GM18519 (cell line): ENCODE measurements around the gene TTC33.
"Not testable (repeated sequence)": the region's sequence is repeated elsewhere in the genome, so short reads cannot be mapped to it uniquely, and the experiment has no call there.

ENCODE experiments used
- ATAC-seq: cut with Tn5 transposase; IDR thresholded peaks from one replicate; pipeline ENCODE4 v1.9.1; 2021; ENCODE audit warnings: mild to moderate bottlenecking, moderate library complexity; ENCODE audit not compliant: unreplicated experiment, low FRiP score

The TTC33 gene

GRCh38 chr5:40577718-40578117, 178.0 kb downstream of the TTC33 start:
- ATAC-seq = no peak

- no peak for ATAC-seq
Measured at GRCh38 chr5:40575921-40576320, 179.8 kb downstream of the TTC33 start.

DNA sequence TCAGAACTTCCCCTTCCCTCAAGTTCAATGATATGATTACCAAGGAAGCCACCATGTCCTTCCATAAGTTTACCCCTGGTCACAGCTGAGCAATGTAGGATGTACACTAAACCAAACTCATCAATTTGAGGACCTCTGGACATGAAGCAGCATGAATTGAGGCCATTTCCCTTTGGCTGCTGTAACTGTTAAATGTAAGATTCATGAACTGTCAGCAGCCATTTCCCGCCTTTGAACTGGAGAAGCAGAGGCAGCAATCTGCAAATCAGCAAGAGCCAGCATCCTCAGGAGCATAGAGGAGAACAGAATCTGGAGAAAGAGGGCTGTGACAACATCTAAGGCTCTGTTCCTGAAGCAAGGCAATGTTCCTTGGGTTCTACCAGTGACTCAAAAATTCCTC, 180.3 kb downstream of the TTC33 start:
- ATAC-seq = no peak

- ATAC-seq = no peak
Measured at GRCh38 chr5:40572937-40573336, 182.8 kb downstream of the TTC33 start.

DNA sequence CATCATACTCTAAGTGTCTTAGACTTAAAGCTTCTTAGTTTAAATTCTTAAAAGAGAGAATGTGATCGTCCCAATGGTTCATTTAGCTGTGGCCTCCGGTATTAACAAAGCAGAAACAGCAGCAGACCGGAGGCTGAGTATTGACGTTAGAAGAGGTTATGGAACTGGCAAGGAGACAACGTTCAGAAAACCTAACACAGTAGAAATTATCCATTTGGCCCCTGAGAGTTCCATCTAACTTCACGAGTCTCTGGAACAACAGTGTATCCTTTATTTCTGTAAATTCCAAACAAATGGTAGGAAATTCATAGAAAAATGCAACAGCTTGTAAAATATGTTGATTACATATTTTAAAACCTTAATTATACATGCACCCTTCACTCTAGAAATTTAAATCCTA, 183.4 kb downstream of the TTC33 start:
- ATAC-seq = no peak

- ATAC-seq = no peak
Measured at GRCh38 chr5:40571729-40572128, 184.0 kb downstream of the TTC33 start.

GRCh38 chr5:40570408-40571129, 185.2 kb downstream of the TTC33 start:
- peak; percentile 91 for ATAC-seq

GRCh38 chr5:40569546-40570270, 186.1 kb downstream of the TTC33 start:
- peak; percentile 33 for ATAC-seq

- ATAC-seq = no peak
Measured at GRCh38 chr5:40568548-40568947, 187.2 kb downstream of the TTC33 start.

GRCh38 chr5:40563173-40563572, 192.6 kb downstream of the TTC33 start:
- ATAC-seq = not testable (repeated sequence)

DNA sequence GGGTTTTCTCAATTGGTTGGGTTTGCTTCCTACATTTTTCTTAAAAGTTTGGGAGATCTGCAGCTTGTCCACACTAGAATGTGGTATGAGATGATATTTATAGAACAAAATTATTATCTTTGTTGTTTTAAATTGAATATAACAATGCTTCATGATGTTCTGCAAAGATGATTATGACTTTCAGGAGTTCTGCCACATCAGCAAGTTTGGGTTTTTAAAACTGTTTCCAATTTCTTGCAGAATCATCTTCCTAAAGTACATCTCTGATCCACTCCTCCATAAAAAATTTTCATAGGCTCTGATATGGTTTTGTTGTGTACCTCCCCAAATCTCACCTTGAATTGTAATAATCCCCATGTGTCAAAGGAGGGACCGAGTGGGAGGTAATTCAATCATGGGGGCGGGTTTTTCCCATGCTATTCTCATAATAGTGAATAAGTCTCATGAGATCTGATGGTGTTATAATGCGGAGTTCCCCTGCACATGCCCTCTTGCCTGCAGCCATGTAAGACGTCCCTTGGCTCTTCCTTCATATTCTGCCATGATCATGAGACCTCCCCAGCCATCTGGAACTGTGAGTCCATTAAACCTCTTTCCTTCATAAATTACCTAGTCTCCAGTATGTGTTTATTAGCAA, 195.2 kb downstream of the TTC33 start:
- no peak for ATAC-seq

DNA sequence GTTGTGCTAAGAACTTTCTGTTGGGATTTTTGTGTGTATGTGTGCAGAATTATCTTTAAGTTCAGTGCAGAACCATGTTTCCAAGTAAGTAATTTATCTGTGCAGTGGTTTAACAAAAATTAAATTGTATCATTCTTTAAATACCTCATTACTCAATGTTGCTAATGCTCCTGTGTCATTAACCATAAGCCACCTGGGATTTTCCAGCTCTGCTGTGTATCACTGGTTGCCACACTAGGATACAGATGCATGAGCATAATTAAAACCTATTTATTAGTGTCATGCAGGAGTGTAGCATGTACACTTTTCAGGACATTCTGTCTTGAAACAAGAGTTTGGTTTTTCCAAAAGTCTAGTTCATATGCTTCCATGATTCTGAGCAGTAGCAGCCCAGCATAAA, 196.5 kb downstream of the TTC33 start:
- ATAC-seq = no peak

DNA sequence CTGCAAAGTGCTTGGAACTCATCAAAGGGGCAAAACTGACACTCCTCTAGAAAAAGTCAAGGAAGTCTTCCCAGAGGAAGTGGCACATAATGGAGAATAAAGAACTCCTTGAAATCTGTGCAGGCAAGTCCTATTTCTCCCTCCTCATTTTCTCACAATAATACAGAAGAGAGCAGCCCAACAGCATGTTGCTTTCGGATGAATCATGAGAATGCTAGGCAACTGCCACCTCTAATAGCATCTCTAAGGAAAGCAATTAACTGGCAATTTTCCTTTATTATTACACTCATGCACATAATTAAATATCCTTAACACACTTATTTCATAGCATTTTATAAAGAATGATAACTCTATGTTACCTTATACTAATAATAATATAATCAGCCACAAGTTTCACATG, 198.3 kb downstream of the TTC33 start:
- ATAC-seq = no peak

GRCh38 chr5:40556811-40557210, 198.9 kb downstream of the TTC33 start:
- no peak for ATAC-seq

DNA sequence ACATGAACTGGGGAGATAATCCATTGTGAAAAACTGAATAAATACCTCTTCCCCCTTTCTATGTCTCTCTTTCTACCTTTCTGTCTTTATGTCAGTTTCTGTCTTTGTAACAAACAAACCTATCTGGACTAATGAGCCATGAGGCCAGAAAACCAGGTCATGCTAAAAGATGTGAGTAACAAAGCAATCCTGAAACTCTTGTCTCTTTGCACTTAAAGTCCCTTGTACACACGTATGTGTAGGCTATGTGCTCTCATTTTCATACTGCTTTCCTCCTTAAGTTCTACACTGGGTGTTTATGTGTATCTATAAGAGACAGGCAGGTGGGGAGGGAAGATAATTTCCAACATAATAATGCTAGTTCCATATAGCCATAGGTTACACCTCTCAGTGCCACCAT, 199.9 kb downstream of the TTC33 start:
- ATAC-seq = no peak

- ATAC-seq = no peak
Measured at GRCh38 chr5:40554813-40555212, 200.9 kb downstream of the TTC33 start.

DNA sequence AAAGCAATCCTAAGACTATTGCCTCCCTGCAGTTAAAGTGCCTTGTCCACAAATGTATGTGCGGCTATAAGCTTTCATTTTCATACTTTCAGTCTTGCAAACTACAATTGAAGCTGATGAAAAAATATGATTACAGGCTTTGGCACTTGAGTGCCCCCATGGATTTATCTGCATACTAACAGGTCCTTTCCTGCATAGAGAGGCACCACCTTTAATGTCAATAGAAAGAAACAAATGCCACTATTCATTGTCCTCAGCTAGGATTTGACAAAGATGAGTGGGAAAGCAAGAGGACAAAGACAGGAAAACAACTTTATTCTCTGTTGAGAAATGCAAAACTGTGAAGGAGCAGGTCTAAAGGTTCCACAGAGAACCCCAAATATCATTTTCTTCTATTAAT, 201.7 kb downstream of the TTC33 start:
- no peak for ATAC-seq

DNA sequence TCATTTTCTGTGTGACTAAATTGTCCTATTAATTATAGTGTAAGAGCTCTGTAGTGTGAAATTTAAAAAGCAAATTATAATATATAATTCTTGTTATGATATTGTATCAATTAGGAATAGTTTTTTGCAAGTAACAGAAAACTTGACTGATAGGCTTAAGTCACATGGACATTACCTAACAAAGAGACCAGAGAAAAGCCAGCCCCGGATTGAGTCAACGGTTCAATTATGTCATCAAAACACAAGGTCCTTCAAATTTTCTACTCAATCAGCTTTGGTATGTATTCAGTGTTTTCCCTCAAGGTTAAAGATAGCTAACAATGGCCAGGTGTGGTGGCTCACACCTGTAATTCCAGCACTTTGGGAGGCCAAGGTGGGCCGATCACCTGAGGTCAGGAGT, 202.8 kb downstream of the TTC33 start:
- no peak for ATAC-seq

DNA sequence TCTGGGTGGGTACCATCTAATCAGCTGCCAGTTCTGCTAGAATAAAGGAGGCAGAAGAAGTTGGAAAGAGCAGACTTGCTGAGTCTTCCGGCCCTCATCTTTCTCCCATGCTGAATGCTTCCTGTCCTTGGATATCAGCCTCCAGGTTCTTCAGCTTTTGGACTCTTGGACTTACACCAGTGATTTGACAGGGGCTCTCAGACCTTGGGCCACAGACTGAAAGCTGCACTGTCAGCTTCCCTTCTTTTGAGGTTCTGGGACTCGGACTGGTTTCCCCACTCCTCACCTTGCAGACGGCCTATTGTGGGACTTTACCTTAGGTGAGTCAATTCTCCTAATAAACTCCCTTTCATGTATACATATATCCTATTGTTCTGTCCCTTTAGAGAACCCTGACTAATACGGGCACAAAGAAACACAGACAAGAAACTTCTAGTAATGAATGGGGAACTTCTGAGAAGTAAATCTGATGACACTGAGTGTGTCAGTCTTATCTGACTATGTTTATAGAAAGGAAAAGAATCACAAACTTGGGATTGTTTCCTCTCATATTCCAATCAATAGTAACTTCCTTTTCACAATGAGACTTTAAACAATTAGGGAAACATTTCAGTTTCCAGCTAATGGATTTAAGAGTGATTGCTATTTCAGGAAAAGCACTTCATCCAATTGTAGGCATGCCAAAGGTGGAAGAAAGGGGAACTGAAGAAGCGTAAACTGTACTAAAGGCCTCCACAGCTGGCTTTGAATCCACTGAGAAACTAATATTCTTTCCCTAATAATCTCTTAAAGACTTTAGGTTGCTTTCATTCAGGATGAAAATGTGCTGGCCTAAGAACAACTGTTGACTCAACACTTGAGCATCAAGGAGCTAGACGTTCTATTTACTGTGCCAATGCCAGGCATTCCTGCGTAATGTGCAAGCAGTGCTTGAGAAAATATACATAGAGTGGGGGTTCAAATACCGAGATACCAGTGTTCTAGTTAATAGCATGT, 204.0 kb downstream of the TTC33 start:
- no peak for ATAC-seq

DNA sequence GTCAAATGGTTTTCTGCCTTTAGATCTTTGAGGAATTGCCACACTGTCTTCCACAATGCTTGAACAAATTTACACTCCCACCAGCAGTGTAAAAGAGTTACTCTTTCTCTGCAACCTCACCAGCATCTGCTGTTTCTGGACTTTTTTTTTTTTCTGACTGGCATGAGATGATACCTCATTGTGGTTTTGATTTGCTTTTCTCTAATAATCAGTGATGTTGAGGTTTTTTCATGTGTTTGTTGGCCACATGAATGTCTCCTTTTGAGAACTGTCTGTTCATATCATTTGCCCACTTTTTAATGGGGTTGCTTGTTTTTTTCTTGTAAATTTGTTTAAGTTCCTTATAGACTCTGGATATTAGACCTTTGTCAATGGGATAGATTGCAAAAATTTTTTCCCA, 205.3 kb downstream of the TTC33 start:
- no peak for ATAC-seq

- no peak for ATAC-seq
Measured at GRCh38 chr5:40549616-40550015, 206.1 kb downstream of the TTC33 start.
